22Rv1 (cell line): ENCODE data around the gene BRI3BP.
"Not testable (repeated sequence)": the region's sequence is repeated elsewhere in the genome, so short reads cannot be mapped to it uniquely, and the experiment has no call there.

Experiments
- H3K27ac ChIP-seq: fragments of 450-650 bp; 2 replicates; pipeline ENCODE4 v1.5.1; 2017
- ZFX ChIP-seq: fragments of 450-650 bp; IDR thresholded peaks from 2 replicates; pipeline ENCODE4 v1.6.1; 2017; ENCODE audit warnings: antibody characterized with exemption, borderline replicate concordance
- TF ChIP-seq, protein P1 (sequence below): fragments of 450-650 bp; IDR thresholded peaks from 2 replicates; pipeline ENCODE4 v1.5.1; 2017; ENCODE audit warnings: mild to moderate bottlenecking

BRI3BP gene

DNA sequence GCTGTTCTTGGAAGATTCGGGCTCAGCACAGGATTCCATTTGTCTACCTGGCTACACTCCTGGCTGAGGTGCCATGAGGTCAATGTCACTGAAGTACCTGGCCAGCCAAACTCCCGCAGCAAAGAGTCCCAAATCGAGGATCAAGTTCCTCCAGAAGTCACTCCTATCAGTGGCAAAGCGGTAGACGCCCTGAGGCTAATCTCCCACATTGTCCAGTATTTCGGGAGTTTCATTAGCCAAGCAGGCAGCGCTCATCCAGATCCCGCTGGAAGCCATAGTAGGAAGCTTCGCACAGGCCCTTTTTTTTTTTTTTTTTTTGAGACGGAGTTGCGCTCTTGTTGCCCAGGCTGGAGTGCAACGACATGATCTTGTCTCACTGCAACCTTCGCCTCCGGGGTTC lies 62.9 kb downstream of the BRI3BP start:
- H3K27ac ChIP-seq, result no peak overlapping the region
- no peak for TF ChIP-seq ZFX
- TF ChIP-seq, protein P1, sequence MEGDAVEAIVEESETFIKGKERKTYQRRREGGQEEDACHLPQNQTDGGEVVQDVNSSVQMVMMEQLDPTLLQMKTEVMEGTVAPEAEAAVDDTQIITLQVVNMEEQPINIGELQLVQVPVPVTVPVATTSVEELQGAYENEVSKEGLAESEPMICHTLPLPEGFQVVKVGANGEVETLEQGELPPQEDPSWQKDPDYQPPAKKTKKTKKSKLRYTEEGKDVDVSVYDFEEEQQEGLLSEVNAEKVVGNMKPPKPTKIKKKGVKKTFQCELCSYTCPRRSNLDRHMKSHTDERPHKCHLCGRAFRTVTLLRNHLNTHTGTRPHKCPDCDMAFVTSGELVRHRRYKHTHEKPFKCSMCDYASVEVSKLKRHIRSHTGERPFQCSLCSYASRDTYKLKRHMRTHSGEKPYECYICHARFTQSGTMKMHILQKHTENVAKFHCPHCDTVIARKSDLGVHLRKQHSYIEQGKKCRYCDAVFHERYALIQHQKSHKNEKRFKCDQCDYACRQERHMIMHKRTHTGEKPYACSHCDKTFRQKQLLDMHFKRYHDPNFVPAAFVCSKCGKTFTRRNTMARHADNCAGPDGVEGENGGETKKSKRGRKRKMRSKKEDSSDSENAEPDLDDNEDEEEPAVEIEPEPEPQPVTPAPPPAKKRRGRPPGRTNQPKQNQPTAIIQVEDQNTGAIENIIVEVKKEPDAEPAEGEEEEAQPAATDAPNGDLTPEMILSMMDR, result no peak

DNA sequence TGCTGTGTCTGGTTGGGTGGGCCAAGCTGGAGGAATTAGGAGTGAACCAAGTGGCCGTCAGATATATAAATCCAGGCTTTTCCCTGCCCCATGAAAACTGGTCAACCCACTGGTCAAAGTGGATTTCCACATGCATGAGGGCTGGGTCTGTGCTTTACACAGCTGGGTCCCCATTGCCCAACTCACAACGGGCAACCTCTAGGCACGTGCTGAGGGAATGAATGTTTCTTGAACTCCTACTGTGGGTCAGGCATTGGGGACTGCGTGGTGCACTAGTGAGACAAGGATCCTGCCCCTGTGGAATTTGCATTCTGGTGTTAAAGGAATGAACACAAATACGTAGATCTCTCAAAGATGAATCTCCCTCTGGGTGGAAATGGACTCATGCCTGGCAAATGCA lies 64.3 kb downstream of the BRI3BP start:
- TF ChIP-seq, protein P1, result no peak
- no peak for TF ChIP-seq ZFX
- H3K27ac ChIP-seq, result no peak overlapping the region

DNA sequence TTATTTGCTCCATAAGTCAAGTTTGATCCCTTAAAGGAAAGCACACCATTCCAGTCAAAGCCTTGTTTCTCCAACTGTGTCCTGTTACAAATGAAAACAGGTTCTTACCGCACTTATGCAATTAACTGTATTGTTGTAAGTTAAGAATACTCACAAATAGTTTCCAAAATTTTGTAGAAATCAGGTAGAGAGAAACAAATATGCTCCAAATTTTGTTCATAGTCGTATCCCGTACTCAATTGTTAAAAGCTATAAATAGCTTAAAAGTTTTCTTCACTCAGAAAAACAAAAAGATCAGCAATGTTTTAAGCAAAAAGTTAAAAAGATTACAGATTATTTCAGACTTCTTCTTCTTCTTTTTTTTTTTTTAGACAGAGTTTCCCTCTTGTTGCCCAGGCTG lies 67.8 kb downstream of the BRI3BP start:
- H3K27ac ChIP-seq, result no peak overlapping the region
- TF ChIP-seq, protein P1, result no peak
- TF ChIP-seq ZFX, result no peak

DNA sequence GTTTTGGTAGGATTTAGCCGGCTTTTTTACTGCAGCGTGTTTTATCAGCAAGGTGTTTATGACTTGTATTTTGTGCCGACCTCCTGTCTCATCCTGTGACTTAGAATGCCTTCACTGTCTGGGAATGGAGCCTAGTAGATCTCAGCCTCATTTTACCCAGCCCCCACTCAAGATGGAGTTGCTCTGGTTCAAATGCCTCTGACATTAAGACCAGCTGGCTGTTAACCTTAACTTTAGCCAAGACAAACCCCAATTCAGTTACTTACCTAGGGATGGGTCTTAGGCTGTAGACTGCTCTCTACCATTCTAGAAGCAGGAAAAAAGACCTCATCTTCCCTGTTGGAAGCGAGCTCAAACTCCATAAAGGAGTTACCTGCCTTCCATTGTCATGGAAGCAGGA lies 70.1 kb downstream of the BRI3BP start:
- not testable (repeated sequence) for H3K27ac ChIP-seq

DNA sequence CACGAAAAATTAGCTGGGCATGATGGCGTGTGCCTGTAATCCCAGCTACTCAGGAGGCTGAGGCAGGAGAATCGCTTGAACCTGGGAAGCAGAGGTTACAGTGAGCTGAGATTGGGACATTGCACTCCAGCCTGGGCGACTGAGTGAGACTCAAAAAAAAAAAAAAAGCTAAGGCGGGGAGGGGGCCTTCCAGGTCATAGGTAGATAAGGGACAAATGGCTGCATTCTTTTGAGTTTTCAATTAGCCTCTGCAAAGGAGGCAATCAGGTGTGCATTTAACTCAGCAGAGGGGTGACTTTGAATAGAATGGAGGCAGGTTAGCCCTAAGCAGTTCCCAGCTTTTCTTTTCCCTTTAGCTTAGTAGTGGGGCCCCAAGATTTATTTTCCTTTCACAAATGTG lies 71.0 kb downstream of the BRI3BP start:
- peak overlapping the region; percentile 63; the same call in 1 of the 2 replicates for H3K27ac ChIP-seq
- TF ChIP-seq, protein P1, result no peak
- TF ChIP-seq ZFX, result no peak

DNA sequence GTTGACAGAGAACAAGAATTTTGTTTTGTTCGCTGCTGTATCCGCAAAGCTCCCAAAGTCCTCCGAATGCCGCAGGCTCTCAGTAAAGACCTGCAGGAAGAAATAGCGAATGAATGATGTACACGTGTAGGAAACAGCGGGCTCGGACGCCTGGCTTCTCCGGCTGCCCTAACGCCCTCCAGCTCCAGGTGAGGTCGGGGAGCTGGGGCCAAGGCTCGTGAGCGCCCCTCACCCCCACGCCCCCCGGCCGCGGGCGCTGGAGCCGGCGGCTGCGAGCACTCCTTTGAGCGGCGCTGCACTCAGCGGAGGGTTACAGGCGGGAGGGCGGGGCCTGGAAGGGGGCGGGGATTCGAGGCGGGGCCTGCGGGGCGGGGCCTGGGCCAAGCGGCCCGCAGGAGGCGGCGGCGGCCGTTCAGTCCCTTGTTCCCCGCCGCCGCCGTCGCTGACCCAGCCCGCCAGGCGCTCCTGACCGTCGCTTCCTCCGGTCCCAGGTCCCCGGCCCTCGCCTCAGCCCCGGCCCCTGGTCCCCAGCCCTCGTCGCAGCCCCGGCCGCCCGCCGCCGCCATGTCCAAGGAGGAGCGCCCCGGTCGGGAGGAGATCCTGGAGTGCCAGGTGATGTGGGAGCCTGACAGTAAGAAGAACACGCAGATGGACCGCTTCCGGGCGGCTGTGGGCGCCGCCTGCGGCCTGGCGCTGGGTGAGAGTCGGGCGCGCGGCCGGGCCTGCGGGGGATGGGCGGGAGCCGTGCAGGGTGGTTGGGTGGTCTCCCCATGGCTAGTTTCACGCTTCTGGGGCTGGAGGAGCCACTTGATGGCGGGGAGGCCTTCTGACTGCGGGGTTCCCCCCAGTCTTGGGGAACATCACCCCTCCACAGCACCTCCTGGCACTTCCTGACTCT lies 71.8 kb downstream of the BRI3BP start, which contains the start of gene AACS:
Gene AACS, plus strand, starts transcription at position 415 of the 898 bp plus-strand sequence. Its CDS starts 150 bp downstream, at position 565.
- TF ChIP-seq, protein P1, result peak; percentile 28; the same call in 1 of the 2 replicates
- TF ChIP-seq ZFX, result no peak
- peak within 1 kb of the TSS; percentile 63 for H3K27ac ChIP-seq

DNA sequence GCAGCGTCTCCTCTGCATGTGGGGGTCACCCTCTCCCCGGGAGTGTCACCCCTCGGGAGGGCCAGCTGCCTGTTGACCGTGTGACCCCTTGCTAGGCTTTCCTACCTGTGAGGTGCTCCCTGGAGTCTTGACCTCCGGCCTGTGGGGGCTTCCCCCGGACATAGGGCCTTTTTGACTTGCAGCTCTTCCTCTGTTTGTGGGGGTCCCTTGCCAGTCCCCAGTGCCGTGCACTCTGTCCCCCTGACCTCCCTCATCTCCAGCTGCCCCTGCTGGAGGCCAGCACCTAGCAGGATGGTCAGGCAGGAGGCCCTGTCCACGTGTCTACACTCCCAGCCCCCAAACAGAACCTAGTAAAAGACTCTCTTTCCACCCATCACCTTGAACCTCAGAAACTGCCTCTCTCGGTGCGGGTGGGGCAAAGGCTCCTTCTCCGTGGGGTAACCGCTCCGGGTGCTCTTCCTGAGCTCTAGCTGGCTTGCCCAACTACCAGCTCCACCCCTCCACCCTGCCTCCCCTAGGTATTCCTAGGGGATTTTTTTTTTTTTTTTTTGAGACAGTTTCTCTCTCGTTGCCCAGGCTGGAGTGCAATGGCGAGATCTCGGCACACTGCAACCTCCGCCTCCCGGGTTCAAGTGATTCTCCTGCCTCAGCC lies 72.6 kb downstream of the BRI3BP start:
- TF ChIP-seq, protein P1, result no peak; the same call in 1 of the 2 replicates
- no peak for TF ChIP-seq ZFX
- H3K27ac ChIP-seq, result peak overlapping the region; percentile 63
